Measurements from ENCODE around the gene NPL. TPM values are rescaled to one million over a fixed set of nuclear protein-coding genes. Genes with fewer than 3 reads are reported as not detected.

NPL gene
- total and polyA plus RNA-seq, 8 donors, result 1.2 to 9.7 (median 2.7) TPM

DNA sequence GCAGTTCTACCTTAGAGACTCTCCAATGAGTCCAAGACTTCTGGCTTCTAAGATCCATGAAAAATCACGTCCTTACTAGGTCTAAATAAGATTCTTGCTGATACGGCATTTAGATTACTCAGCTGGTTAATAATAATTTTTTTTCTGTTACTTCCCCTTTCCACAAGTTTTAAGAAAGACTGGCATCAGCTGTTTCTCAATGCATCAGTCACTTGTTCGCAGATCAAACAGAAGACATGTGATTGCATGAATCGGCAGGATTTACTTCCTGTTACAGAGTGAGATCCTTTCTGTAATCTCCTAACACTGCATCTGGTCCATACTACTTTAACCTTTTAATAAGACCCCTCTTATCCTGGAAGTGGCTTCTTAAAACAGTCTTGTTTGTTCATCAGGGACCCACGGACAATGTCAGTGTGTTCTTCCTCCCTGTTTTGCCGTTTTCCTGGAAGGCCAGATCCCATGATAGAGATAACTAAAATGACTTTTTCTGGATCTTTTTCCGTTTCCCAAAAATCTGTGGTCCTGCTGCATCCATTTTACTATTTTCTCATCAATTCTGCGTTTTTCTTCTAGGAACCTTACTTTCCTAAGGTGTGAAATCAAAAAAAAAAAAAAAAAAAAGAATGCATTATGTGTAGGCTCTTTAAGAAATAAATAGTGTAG is 6.1 kb downstream of the NPL start:
- no peaks in the 10 kb centered on the region for H3K27me3 ChIP-seq
- FAIRE-seq (no peak), ATAC-seq (peak in 3 of 4 donors; percentile 58 to 81 (median 81)), DNase-seq (no peak)
- TF ChIP-seq, protein P1, sequence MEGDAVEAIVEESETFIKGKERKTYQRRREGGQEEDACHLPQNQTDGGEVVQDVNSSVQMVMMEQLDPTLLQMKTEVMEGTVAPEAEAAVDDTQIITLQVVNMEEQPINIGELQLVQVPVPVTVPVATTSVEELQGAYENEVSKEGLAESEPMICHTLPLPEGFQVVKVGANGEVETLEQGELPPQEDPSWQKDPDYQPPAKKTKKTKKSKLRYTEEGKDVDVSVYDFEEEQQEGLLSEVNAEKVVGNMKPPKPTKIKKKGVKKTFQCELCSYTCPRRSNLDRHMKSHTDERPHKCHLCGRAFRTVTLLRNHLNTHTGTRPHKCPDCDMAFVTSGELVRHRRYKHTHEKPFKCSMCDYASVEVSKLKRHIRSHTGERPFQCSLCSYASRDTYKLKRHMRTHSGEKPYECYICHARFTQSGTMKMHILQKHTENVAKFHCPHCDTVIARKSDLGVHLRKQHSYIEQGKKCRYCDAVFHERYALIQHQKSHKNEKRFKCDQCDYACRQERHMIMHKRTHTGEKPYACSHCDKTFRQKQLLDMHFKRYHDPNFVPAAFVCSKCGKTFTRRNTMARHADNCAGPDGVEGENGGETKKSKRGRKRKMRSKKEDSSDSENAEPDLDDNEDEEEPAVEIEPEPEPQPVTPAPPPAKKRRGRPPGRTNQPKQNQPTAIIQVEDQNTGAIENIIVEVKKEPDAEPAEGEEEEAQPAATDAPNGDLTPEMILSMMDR (IDR thresholded peaks at IDR 0.05), result no peak
- H3K9me3 ChIP-seq, result no peaks in the 10 kb centered on the region
- intact Hi-C loops (cut with DNase I), result loop anchor here in 1 of 3 donors (10.0 kb wide), 1 partner anchor 201 kb away; no protein-coding TSS in a partner anchor
- peaks cover 0 to 5% (median 0%) of the 10 kb centered on the region in 3 donors for H3K4me1 ChIP-seq
- H3K4me3 ChIP-seq, result no peak overlapping the region
- 69 to 72% methylated on average over 8 of the region's 8 CpGs for WGBS, 2 donors
- H3K27ac ChIP-seq, result peak overlapping the region in 1 of 4 donors; percentile 27
- no peaks in the 10 kb centered on the region for H3K36me3 ChIP-seq

DNA sequence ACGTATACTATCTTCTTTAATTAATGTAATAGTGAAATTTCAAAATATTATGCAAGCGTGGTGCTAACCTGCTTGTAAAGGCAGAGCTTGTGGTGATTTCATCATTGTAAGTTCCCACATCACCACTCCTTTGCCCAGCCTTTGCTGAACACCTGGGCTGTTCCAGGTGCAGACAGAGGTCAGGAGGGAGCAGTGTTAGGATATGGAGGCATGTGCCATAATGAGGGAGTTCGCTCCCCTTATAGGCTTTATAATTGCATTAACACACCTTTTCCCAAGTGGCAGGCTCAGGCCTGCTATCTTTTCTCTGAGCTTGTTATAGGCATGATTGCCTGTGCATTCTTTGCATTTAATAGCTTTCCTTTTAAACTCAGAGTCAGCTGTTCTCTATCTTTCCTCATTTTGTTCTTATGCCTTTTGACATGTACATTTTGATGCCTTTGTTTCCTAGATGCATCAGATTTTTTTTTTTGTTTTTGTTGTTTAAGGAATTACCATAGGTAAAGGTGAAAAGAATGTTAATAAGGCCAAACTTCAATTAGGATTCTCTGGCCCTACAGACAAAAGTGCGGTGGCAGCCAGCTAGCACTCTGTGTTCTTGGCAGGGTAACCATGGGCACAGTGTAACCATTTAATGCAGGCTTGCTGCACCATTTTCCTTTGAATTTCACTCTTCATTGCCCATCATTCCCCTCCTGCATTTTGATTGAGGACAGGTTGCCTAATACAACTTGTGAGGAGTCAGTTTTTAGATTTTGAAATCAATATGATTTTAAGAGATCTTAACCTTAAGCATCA is 12.6 kb downstream of the NPL start:
- 77 to 90% methylated on average over 4 of the region's 4 CpGs for WGBS, 2 donors
- no peak for ATAC-seq
- Histone ChIP-seq H3K4me3 (no peak overlapping the region), H3K36me3 (no peaks in the 10 kb centered on the region), H3K4me1 (no peaks in the 10 kb centered on the region), H3K27me3 (no peaks in the 10 kb centered on the region), H3K27ac (no peak overlapping the region), H3K9me3 (no peaks in the 10 kb centered on the region)
- intact Hi-C loops (cut with DNase I), result no loop called here
- TF ChIP-seq, protein P1 (IDR thresholded peaks at IDR 0.05), result no peak
- no peak for DNase-seq
- no peak for FAIRE-seq

DNA sequence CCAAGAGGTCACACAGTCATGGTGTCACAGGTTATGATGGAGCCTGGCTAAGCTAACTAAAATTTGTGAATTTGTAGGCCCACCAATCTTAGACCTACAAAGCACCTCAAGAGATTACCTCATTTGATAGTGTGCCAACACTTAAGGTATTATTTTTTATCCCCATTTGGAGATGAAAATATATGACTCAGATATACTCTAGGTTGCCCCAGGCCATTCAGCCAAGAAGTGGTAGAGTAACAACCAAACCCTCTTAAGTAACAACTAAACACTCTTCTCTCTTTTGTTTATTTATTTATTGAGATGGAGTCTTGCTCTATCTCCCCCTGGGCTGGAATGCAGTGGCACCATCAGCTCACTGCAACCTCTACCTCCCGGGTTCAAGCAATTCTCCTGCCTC is 14.3 kb downstream of the NPL start:
- ATAC-seq, result no peak
- no peak for FAIRE-seq

DNA sequence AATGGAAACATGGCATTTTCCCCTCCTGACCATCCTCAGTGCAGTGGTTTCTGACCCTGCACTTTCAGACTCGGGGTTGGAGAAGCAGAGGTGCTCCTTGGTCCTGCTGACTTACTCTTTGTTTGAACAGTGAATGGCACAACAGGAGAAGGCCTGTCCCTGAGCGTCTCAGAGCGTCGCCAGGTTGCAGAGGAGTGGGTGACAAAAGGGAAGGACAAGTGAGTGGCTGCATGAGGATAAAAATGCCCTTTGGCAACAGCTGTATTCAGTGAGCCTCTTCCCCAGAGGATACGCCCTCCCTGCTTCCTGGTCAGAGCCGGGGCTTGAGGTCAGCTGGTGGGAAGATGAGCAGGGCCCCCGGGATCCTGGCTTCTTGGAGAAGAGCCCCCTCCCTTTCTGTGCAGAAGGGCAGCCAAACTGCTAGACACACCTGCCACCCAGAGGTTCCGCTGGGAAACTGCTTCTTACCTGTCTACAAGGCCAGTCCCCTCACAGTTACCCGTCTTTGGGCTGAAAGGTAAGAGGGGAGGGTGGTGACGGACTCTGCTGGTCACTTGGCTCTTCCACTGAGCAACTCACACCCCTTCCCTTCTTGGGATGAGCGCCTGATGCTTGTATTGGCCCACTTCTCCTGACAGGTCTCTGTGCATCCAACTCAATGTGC is 16.6 kb downstream of the NPL start:
- DNase-seq, result no peak
- TF ChIP-seq, protein P1 (IDR thresholded peaks at IDR 0.05), result no peak
- no peaks in the 10 kb centered on the region for H3K9me3 ChIP-seq
- no peaks in the 10 kb centered on the region for H3K27me3 ChIP-seq
- no peak for FAIRE-seq
- no peak overlapping the region for H3K4me3 ChIP-seq
- ATAC-seq, result peak in 2 of 4 donors; percentile 63 to 75
- H3K4me1 ChIP-seq, result no peaks in the 10 kb centered on the region
- 75 to 79% methylated on average over 11 of the region's 11 CpGs for WGBS, 2 donors
- H3K36me3 ChIP-seq, result no peaks in the 10 kb centered on the region
- intact Hi-C loops (cut with DNase I), result no loop called here
- no peak overlapping the region for H3K27ac ChIP-seq

More for the DNA sequence above, 14.3 kb downstream of the NPL start:
- no peaks in the 10 kb centered on the region for H3K9me3 ChIP-seq
- no peak overlapping the region for H3K4me3 ChIP-seq
- no peaks in the 10 kb centered on the region for H3K4me1 ChIP-seq
- 80 to 100% methylated on average over 1 of the region's 1 CpG for WGBS, 2 donors
- H3K27me3 ChIP-seq, result no peaks in the 10 kb centered on the region
- TF ChIP-seq, protein P1 (IDR thresholded peaks at IDR 0.05), result no peak
- no peaks in the 10 kb centered on the region for H3K36me3 ChIP-seq
- intact Hi-C loops (cut with DNase I), result no loop called here
- no peak overlapping the region for H3K27ac ChIP-seq
- no peak for DNase-seq
